Mesenchymal stem cell (in vitro differentiated cells and primary cell): Measurements from ENCODE around the gene BRCA2.

Source experiments
- DNase-seq: peaks from one replicate; pipeline ENCODE4 v3.0.0-alpha.2; 2013
- H2AFZ ChIP-seq: one replicate; pipeline ENCODE4 v1.6.1; 2013; ENCODE audit warnings: low read depth, mild to moderate bottlenecking, control low read depth, inconsistent platforms, low read length, moderate library complexity
- H2AK5ac ChIP-seq: 2 replicates; pipeline ENCODE4 v1.6.1; 2013; ENCODE audit warnings: low read length, moderate library complexity, mild to moderate bottlenecking, inconsistent platforms; ENCODE audit not compliant: severe bottlenecking
- H2BK120ac ChIP-seq: one replicate; pipeline ENCODE4 v1.6.1; 2013; ENCODE audit warnings: low read depth, mild to moderate bottlenecking, inconsistent platforms, low read length, moderate library complexity
- H2BK12ac ChIP-seq, 2 experiments: one replicate each; pipeline ENCODE4 v1.6.1; 2013; ENCODE audit warnings: inconsistent platforms in 2 of 2, low read length in 2 of 2, mild to moderate bottlenecking in 2 of 2, moderate library complexity in 2 of 2, control low read depth in 1 of 2
- H2BK15ac ChIP-seq: one replicate; pipeline ENCODE4 v1.6.1; 2013; ENCODE audit warnings: mild to moderate bottlenecking, low read depth, inconsistent platforms; ENCODE audit not compliant: poor library complexity, severe bottlenecking
- H2BK5ac ChIP-seq: 2 replicates; pipeline ENCODE4 v1.6.1; 2013; ENCODE audit warnings: low read depth, mild to moderate bottlenecking, low read length, control low read depth, inconsistent platforms; ENCODE audit not compliant: poor library complexity, severe bottlenecking
- H3K14ac ChIP-seq, 2 experiments: one replicate each; pipeline ENCODE4 v1.6.1; 2013; ENCODE audit warnings: inconsistent platforms in 2 of 2, low read length in 2 of 2, control low read depth in 1 of 2, mild to moderate bottlenecking in 1 of 2, moderate library complexity in 1 of 2
- H3K18ac ChIP-seq, 2 experiments: one replicate each; pipeline ENCODE4 v1.6.1; 2013; ENCODE audit warnings: inconsistent platforms in 2 of 2, low read length in 2 of 2, control low read depth in 1 of 2, low read depth in 1 of 2, mild to moderate bottlenecking in 1 of 2
- H3K23ac ChIP-seq, 2 experiments: one replicate each; pipeline ENCODE4 v1.6.1; 2013; ENCODE audit warnings: inconsistent platforms in 2 of 2, low read length in 2 of 2, mild to moderate bottlenecking in 2 of 2, moderate library complexity in 2 of 2, control low read depth in 1 of 2
- H3K27ac ChIP-seq: 2 replicates; pipeline ENCODE4 v1.5.1; 2013; ENCODE audit warnings: mild to moderate bottlenecking, moderate library complexity, low read length, control low read depth, inconsistent platforms; ENCODE audit not compliant: poor library complexity, severe bottlenecking
- H3K27me3 ChIP-seq, 2 experiments: 2 replicates each; pipeline versions ENCODE4 v1.6.1 to v1.7.0; 2013; ENCODE audit warnings: low read length in 2 of 2, mild to moderate bottlenecking in 2 of 2, moderate library complexity in 2 of 2, control low read depth in 1 of 2, inconsistent platforms in 1 of 2; ENCODE audit not compliant: control insufficient read depth in 1 of 2, insufficient read depth in 1 of 2
- H3K36me3 ChIP-seq, 2 experiments: 2 replicates each; pipeline versions ENCODE4 v1.6.1 to v1.7.0; 2013; ENCODE audit warnings: low read length in 2 of 2, control low read depth in 1 of 2, inconsistent platforms in 1 of 2, low read depth in 1 of 2, mild to moderate bottlenecking in 1 of 2; ENCODE audit not compliant: insufficient read depth in 2 of 2, control insufficient read depth in 1 of 2
- H3K4ac ChIP-seq, 2 experiments: one replicate each; pipeline ENCODE4 v1.6.1; 2013; ENCODE audit warnings: inconsistent platforms in 2 of 2, low read length in 2 of 2, mild to moderate bottlenecking in 2 of 2, moderate library complexity in 2 of 2, control low read depth in 1 of 2, low read depth in 1 of 2
- H3K4me1 ChIP-seq: 2 replicates; pipeline ENCODE4 v1.6.1; 2013; ENCODE audit warnings: low read depth, low read length, control low read depth; ENCODE audit not compliant: control insufficient read depth, insufficient read depth
- H3K4me2 ChIP-seq: 2 replicates; pipeline ENCODE4 v1.6.1; 2013; ENCODE audit warnings: low read length, mild to moderate bottlenecking, inconsistent platforms; ENCODE audit not compliant: poor library complexity, severe bottlenecking
- H3K4me3 ChIP-seq, 2 experiments: 2 replicates each; pipeline versions ENCODE4 v1.5.1 to v1.7.0; 2013; ENCODE audit warnings: low read length in 2 of 2, mild to moderate bottlenecking in 2 of 2, control low read depth in 1 of 2, low read depth in 1 of 2; ENCODE audit not compliant: insufficient read depth in 1 of 2
- H3K79me1 ChIP-seq: replicated peaks from 2 replicates; pipeline ENCODE4 v1.6.1; 2013; ENCODE audit warnings: mild to moderate bottlenecking, control low read depth, low read length, inconsistent platforms; ENCODE audit not compliant: poor library complexity, severe bottlenecking
- H3K9ac ChIP-seq: 2 replicates; pipeline ENCODE4 v1.7.0; 2013; ENCODE audit warnings: mild to moderate bottlenecking, low read length, moderate library complexity
- H3K9me3 ChIP-seq: 2 replicates; pipeline ENCODE4 v1.7.0; 2013; ENCODE audit warnings: mild to moderate bottlenecking, low read length; ENCODE audit not compliant: control insufficient read depth
- H4K8ac ChIP-seq: one replicate; pipeline ENCODE4 v1.6.1; 2013; ENCODE audit warnings: inconsistent platforms, mild to moderate bottlenecking, low read length, moderate library complexity
- H4K91ac ChIP-seq: one replicate; pipeline ENCODE4 v1.6.1; 2013; ENCODE audit warnings: mild to moderate bottlenecking, low read length, inconsistent platforms
- WGBS: methylation state at CpG from one replicate; pipeline ENCODE4 v1.1.7; 2013; ENCODE audit warnings: mixed read lengths; 5-methylcytosine and 5-hydroxymethylcytosine counted together

The BRCA2 gene

GRCh38 chr13:32427852-32428580 is 112.7 kb downstream of the BRCA2 start, which contains the start of gene N4BP2L1:
Gene N4BP2L1, minus strand, starts transcription at chr13:32428130. Its CDS starts 48 bp downstream, at chr13:32428082.
- H3K27ac ChIP-seq: no peak within 1 kb of the TSS
- peaks cover 13 to 43% of the 10 kb centered on the region in 2 experiments for H3K36me3 ChIP-seq
- peaks cover 7% of the 10 kb centered on the region for H3K79me1 ChIP-seq
- H3K14ac ChIP-seq: peak within 1 kb of the TSS in 1 of 2 experiments; percentile 83
- peak within 1 kb of the TSS; percentile 51 for H2AFZ ChIP-seq
- H3K4ac ChIP-seq: peak within 1 kb of the TSS in 1 of 2 experiments; percentile 64
- H3K9ac ChIP-seq: peak within 1 kb of the TSS; percentile 86
- H2BK120ac ChIP-seq: peak within 1 kb of the TSS; percentile 71
- H2BK5ac ChIP-seq: peak within 1 kb of the TSS; percentile 59
- H2BK15ac ChIP-seq: peak within 1 kb of the TSS; percentile 91
- no peaks in the 10 kb centered on the region for H3K27me3 ChIP-seq
- no peak within 1 kb of the TSS for H2AK5ac ChIP-seq
- H2BK12ac ChIP-seq: peak within 1 kb of the TSS in 1 of 2 experiments; percentile 68
- peak within 1 kb of the TSS in 1 of 2 experiments; percentile 79 for H3K23ac ChIP-seq
- no peaks in the 10 kb centered on the region for H3K9me3 ChIP-seq
- peak; percentile 28 for DNase-seq
- WGBS: 4% methylated on average over 38 of the region's 40 CpGs
- H4K8ac ChIP-seq: peak within 1 kb of the TSS; percentile 59
- H3K18ac ChIP-seq: peak within 1 kb of the TSS; percentile 58 to 83
- peak within 1 kb of the TSS; percentile 98 for H3K4me2 ChIP-seq
- H3K4me3 ChIP-seq: peak within 1 kb of the TSS; percentile 72 to 79
- peak within 1 kb of the TSS; percentile 64 for H4K91ac ChIP-seq
- peaks cover 14% of the 10 kb centered on the region for H3K4me1 ChIP-seq

- H2BK12ac ChIP-seq: no peak overlapping the region
- no peak overlapping the region for H2BK120ac ChIP-seq
- peak overlapping the region; percentile 98 for H3K4me2 ChIP-seq
- peaks cover 13 to 42% of the 10 kb centered on the region in 2 experiments for H3K36me3 ChIP-seq
- H3K27me3 ChIP-seq: no peaks in the 10 kb centered on the region
- no peak overlapping the region for H3K23ac ChIP-seq
- no peak overlapping the region for H2AFZ ChIP-seq
- H3K4me3 ChIP-seq: peak overlapping the region in 1 of 2 experiments; percentile 77
- H2AK5ac ChIP-seq: no peak overlapping the region
- H4K91ac ChIP-seq: no peak overlapping the region
- H3K18ac ChIP-seq: no peak overlapping the region
- no peak overlapping the region for H2BK5ac ChIP-seq
- peaks cover 14% of the 10 kb centered on the region for H3K4me1 ChIP-seq
- 92% methylated on average over 8 of the region's 9 CpGs for WGBS
- no peak overlapping the region for H3K4ac ChIP-seq
- peak overlapping the region; percentile 86 for H3K9ac ChIP-seq
- H4K8ac ChIP-seq: no peak overlapping the region
- peaks cover 7% of the 10 kb centered on the region for H3K79me1 ChIP-seq
- no peak for DNase-seq
- no peak overlapping the region for H2BK15ac ChIP-seq
- H3K27ac ChIP-seq: no peak overlapping the region
- H3K9me3 ChIP-seq: no peaks in the 10 kb centered on the region
- no peak overlapping the region for H3K14ac ChIP-seq
These were observed 113.5 kb downstream of the BRCA2 start for GRCh38 chr13:32428581-32429432.

GRCh38 chr13:32429433-32429909 is 114.2 kb downstream of the BRCA2 start:
- H3K36me3 ChIP-seq: peaks cover 10 to 37% of the 10 kb centered on the region in 2 experiments
- no peak overlapping the region for H2AK5ac ChIP-seq
- no peak overlapping the region for H2BK15ac ChIP-seq
- H3K27me3 ChIP-seq: no peaks in the 10 kb centered on the region
- H3K4me1 ChIP-seq: peaks cover 14% of the 10 kb centered on the region
- peak overlapping the region in 1 of 2 experiments; percentile 86 for H2BK12ac ChIP-seq
- H3K27ac ChIP-seq: no peak overlapping the region
- no peak for DNase-seq
- no peak overlapping the region for H2BK5ac ChIP-seq
- no peak overlapping the region for H2AFZ ChIP-seq
- H3K18ac ChIP-seq: no peak overlapping the region
- peak overlapping the region in 1 of 2 experiments; percentile 34 for H3K4ac ChIP-seq
- peaks cover 7% of the 10 kb centered on the region for H3K79me1 ChIP-seq
- no peak overlapping the region for H3K9ac ChIP-seq
- H2BK120ac ChIP-seq: no peak overlapping the region
- WGBS: 94% methylated on average over 5 of the region's 6 CpGs
- no peak overlapping the region for H3K14ac ChIP-seq
- H3K4me3 ChIP-seq: no peak overlapping the region
- no peak overlapping the region for H4K91ac ChIP-seq
- no peak overlapping the region for H3K23ac ChIP-seq
- H3K9me3 ChIP-seq: no peaks in the 10 kb centered on the region
- no peak overlapping the region for H4K8ac ChIP-seq
- H3K4me2 ChIP-seq: no peak overlapping the region
